OCI-LY7 (cell line): Measurements from ENCODE around the gene LTA4H.
"Not testable (repeated sequence)": the region's sequence is repeated elsewhere in the genome, so short reads cannot be mapped to it uniquely, and the experiment has no call there.

Source experiments
- CTCF ChIP-seq: fragments of 200-600 bp; sonication (generic); conservative IDR thresholded peaks from 2 replicates; pipeline ENCODE4 v1.5.1; 2014; ENCODE audit warnings: mild to moderate bottlenecking, antibody characterized with exemption, low read length, moderate library complexity, mixed read lengths
- EZH2phosphoT487 ChIP-seq: fragments of 200-600 bp; sonication (generic); IDR thresholded peaks from 2 replicates; pipeline ENCODE4 v1.6.1; 2018; ENCODE audit warnings: low read depth, borderline replicate concordance, mild to moderate bottlenecking, mixed run types, antibody characterized with exemption, low read length, moderate library complexity, mixed read lengths

DNA sequence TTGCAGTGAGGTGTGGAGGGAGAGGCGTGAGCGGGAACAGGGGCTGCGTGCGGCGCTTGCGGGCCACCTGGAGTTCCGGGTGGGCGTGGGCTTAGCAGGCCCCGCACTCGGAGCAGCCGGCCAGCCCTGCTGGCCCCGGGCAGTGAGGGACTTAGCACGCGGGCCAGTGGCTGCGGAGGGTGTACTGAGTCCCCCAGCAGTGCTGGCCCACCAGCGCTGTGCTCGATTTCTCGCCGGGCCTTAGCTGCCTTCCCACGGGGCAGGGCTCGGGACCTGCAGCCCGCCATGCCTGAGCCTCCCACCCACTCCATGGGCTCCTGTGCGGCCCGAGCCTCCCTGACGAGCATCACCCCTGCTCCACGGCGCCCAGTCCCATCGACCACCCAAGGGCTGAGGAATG is 66.3 kb downstream of the LTA4H start:
- not testable (repeated sequence) for TF ChIP-seq CTCF, EZH2phosphoT487
